Endodermal cell (in vitro differentiated cells): Measurements from ENCODE around the gene ZNF341. TPM values are rescaled to one million over a fixed set of nuclear protein-coding genes. Genes with fewer than 3 reads are reported as not detected.

Experiments used
- DNase-seq: peaks from one replicate; pipeline ENCODE4 v3.0.0-alpha.2; 2017
- H3K27ac ChIP-seq: 2 replicates; pipeline ENCODE4 v1.5.1; 2013; ENCODE audit warnings: mild to moderate bottlenecking, low read depth, low read length, moderate library complexity
- H3K27me3 ChIP-seq: 2 replicates; pipeline ENCODE4 v1.6.1; 2013; ENCODE audit warnings: mild to moderate bottlenecking, low read length, moderate library complexity; ENCODE audit not compliant: insufficient read depth, control insufficient read depth, poor library complexity, severe bottlenecking
- H3K36me3 ChIP-seq: 2 replicates; pipeline ENCODE4 v1.7.0; 2013; ENCODE audit warnings: mild to moderate bottlenecking, low read length, moderate library complexity; ENCODE audit not compliant: control insufficient read depth, insufficient read depth
- H3K4me1 ChIP-seq: one replicate; pipeline ENCODE4 v1.7.0; 2013; ENCODE audit warnings: low read length; ENCODE audit not compliant: control insufficient read depth, insufficient read depth
- H3K4me3 ChIP-seq: 2 replicates; pipeline ENCODE4 v1.5.1; 2013; ENCODE audit warnings: mild to moderate bottlenecking, low read length, moderate library complexity
- H3K9ac ChIP-seq: 2 replicates; pipeline ENCODE4 v1.6.1; 2013; ENCODE audit warnings: mild to moderate bottlenecking, low read length, moderate library complexity; ENCODE audit not compliant: poor library complexity, severe bottlenecking; ENCODE audit errors: extremely low read depth
- H3K9me3 ChIP-seq: 2 replicates; pipeline ENCODE4 v1.6.1; 2013; ENCODE audit warnings: mild to moderate bottlenecking, low read length, moderate library complexity; ENCODE audit not compliant: control insufficient read depth
- H3K27ac Mint-ChIP-seq: 2 replicates; pipeline ENCODE4 v1.8.0; 2020; ENCODE audit warnings: mixed read lengths
- H3K27me3 Mint-ChIP-seq: 2 replicates; pipeline ENCODE4 v1.8.0; 2021; ENCODE audit warnings: mild to moderate bottlenecking, mixed read lengths; ENCODE audit not compliant: insufficient read depth
- H3K36me3 Mint-ChIP-seq: 2 replicates; pipeline ENCODE4 v1.8.0; 2020; ENCODE audit warnings: low read depth, mixed read lengths
- H3K4me1 Mint-ChIP-seq: 2 replicates; pipeline ENCODE4 v1.8.0; 2020; ENCODE audit warnings: mixed read lengths
- H3K4me3 Mint-ChIP-seq: 2 replicates; pipeline ENCODE4 v1.8.0; 2020; ENCODE audit warnings: mild to moderate bottlenecking, moderate library complexity, mixed read lengths
- H3K9me3 Mint-ChIP-seq: 2 replicates; pipeline ENCODE4 v1.8.0; 2020; ENCODE audit warnings: mild to moderate bottlenecking, mixed read lengths
- WGBS, 2 experiments: methylation state at CpG; one replicate each; pipeline versions ENCODE4 v1.1.5 to v1.1.7; 2013; ENCODE audit warnings: missing lambda C conversion rate in 2 of 2, mixed read lengths in 1 of 2; ENCODE audit not compliant: insufficient coverage in 1 of 2, insufficient read length in 1 of 2; 5-methylcytosine and 5-hydroxymethylcytosine counted together
- total RNA-seq, 2 donors: library from RNA; stranded (reverse); fragmentation: NEBNext Ultra II Directional in 1 of 2; extraction: Animal tissue kit (Norgen Biotek cat#: 25700) in 1 of 2; gene quantifications; 2 replicates in 1 of 2; 3 replicates in 1 of 2; pipeline ENCODE4 v1.2.1, GENCODE V29; 2021
- TF ChIP-seq, protein P1 (sequence below): fragments of 200-600 bp; sonication (generic); conservative IDR thresholded peaks from 2 replicates; pipeline ENCODE4 v1.5.0; 2021; ENCODE audit warnings: antibody characterized with exemption, mild to moderate bottlenecking

Gene ZNF341
- total RNA-seq, 2 donors from 2014 or later = 5.4 to 6.5 TPM

DNA sequence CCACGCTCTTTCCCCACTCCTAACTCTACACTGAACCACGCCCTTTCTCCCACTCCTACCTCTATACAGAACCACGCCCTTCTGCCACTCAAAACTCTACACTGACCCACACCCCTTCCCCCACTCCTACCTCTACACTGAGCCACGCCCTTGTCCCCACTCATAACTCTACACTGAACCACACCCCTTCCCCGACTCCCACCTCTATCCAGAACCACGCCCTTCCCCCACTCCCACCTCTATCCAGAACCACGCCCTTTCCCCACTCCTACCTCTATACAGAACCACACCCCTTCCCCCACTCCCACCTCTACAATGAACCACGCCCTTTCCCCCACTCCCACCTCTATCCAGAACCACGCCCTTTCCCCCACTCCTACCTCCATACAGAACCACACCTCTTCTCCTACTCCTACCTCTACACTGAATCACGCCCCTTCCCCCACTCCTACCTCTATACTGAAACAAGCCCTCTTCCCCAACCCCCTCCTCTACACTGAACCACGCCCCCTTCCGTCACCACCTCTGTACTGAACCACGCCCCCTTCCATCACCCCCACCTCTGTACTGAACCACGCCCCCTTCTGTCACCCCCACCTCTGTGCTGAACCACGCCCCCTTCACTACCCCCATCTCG, 21.8 kb upstream of the ZNF341 start:
- H3K4me3 ChIP-seq = no peak overlapping the region
- H3K9ac ChIP-seq = no peak overlapping the region
- Mint-ChIP-seq H3K9me3 (no peaks in the 10 kb centered on the region), H3K4me1 (no peaks in the 10 kb centered on the region), H3K27ac (no peak overlapping the region), H3K27me3 (no peaks in the 10 kb centered on the region), H3K36me3 (no peaks in the 10 kb centered on the region), H3K4me3 (no peak overlapping the region)
- no peaks in the 10 kb centered on the region for H3K9me3 ChIP-seq
- TF ChIP-seq, protein P1, sequence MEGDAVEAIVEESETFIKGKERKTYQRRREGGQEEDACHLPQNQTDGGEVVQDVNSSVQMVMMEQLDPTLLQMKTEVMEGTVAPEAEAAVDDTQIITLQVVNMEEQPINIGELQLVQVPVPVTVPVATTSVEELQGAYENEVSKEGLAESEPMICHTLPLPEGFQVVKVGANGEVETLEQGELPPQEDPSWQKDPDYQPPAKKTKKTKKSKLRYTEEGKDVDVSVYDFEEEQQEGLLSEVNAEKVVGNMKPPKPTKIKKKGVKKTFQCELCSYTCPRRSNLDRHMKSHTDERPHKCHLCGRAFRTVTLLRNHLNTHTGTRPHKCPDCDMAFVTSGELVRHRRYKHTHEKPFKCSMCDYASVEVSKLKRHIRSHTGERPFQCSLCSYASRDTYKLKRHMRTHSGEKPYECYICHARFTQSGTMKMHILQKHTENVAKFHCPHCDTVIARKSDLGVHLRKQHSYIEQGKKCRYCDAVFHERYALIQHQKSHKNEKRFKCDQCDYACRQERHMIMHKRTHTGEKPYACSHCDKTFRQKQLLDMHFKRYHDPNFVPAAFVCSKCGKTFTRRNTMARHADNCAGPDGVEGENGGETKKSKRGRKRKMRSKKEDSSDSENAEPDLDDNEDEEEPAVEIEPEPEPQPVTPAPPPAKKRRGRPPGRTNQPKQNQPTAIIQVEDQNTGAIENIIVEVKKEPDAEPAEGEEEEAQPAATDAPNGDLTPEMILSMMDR = no peak
- no peaks in the 10 kb centered on the region for H3K27me3 ChIP-seq
- no peaks in the 10 kb centered on the region for H3K4me1 ChIP-seq
- no peak overlapping the region for H3K27ac ChIP-seq
- WGBS, 2 experiments = 89 to 94% methylated on average over 4 to 12 of the region's 16 CpGs
- no peaks in the 10 kb centered on the region for H3K36me3 ChIP-seq
- DNase-seq = peak; percentile 74

DNA sequence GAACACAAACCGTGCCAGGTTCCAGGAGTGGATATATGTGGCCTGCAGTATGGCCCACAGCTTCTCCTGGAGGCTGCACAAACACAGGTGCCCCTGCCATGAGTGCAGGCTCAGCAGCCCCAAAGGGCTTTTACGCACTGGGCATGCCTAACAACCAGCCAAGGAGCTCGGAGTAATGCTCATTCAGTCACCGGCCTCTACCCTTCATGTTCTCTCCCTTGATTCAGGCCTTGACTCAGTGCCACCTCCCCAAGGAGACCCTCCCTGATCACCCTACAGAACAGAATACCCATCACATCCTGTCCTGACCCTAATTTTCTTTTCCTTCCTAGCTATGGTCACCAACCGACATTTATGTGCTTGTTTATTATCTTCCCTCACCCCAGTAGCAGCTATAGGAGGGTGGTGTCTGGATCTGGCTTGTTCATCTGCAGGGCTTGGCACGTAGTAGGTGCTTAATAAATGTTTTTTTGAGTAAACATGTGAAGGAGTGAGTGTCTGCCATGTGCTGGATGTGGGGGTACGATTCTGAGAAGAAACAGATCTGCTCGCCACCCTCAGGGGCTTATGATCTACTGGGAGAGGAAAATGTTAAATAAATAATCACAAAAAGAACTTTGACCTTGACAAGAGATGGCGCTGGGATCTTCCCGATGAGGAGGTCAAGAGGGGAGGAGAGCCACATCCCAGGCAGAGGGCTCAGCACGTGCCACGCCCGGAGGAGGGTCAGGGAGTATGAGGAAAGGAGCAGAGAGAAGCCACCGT, 20.9 kb upstream of the ZNF341 start:
- 90 to 91% methylated on average over 9 to 14 of the region's 14 CpGs for WGBS, 2 experiments
- Mint-ChIP-seq H3K4me3 (no peak overlapping the region), H3K9me3 (no peaks in the 10 kb centered on the region), H3K36me3 (no peaks in the 10 kb centered on the region), H3K4me1 (no peaks in the 10 kb centered on the region), H3K27me3 (no peaks in the 10 kb centered on the region), H3K27ac (no peak overlapping the region)
- no peaks in the 10 kb centered on the region for H3K4me1 ChIP-seq
- no peak overlapping the region for H3K4me3 ChIP-seq
- no peaks in the 10 kb centered on the region for H3K27me3 ChIP-seq
- no peaks in the 10 kb centered on the region for H3K9me3 ChIP-seq
- TF ChIP-seq, protein P1 = no peak
- H3K36me3 ChIP-seq = no peaks in the 10 kb centered on the region
- DNase-seq = no peak
- no peak overlapping the region for H3K27ac ChIP-seq
- H3K9ac ChIP-seq = no peak overlapping the region

DNA sequence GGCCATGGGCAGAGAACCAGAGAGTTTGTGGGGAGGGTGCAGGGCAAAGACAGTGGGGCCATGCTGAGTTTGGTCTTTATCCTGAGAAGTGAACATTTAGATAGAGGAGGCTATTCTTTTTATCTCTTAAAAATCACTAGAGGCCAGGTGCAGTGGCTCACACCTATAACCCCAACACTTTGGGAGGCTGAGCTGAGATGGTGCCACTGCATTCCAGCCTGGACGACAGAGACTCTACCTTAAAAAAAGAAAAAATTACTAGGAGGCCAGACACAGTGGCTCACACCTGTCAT, 20.4 kb upstream of the ZNF341 start:
- WGBS, 2 experiments = 33% methylated on average over 1 of the region's 1 CpG; no CpG with 5 or more reads in 1 of the 2 experiments
- H3K27me3 ChIP-seq = no peaks in the 10 kb centered on the region
- H3K9ac ChIP-seq = no peak overlapping the region
- DNase-seq = no peak
- no peak overlapping the region for H3K27ac ChIP-seq
- H3K27ac Mint-ChIP-seq = no peak overlapping the region
- H3K4me1 Mint-ChIP-seq = no peaks in the 10 kb centered on the region
- H3K27me3 Mint-ChIP-seq = no peaks in the 10 kb centered on the region
- no peak overlapping the region for H3K4me3 ChIP-seq
- TF ChIP-seq, protein P1 = no peak
- no peaks in the 10 kb centered on the region for H3K9me3 ChIP-seq
- H3K4me1 ChIP-seq = no peaks in the 10 kb centered on the region
- H3K36me3 Mint-ChIP-seq = no peaks in the 10 kb centered on the region
- H3K36me3 ChIP-seq = no peaks in the 10 kb centered on the region
- H3K4me3 Mint-ChIP-seq = no peak overlapping the region
- no peaks in the 10 kb centered on the region for H3K9me3 Mint-ChIP-seq
